ENCODE data around the gene TBC1D10A.

DNA sequence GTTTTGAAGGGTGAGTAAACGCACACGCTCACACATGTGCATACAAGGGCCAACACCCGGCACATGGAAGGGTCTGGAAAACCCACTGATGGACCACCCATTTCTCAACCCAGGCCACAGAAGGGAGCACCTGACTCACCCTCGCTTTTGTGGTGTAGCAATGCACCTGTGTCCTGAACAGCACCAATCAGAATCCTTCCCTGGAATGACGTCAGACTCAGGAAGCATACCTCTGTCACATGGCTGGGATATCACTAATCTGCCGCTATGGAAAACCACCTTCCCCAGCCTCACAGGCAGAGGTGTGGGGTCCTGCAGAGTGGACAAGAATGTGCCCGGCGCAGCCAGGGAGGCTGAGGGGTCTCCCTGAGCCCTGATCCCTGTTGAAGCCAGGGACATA, 51.1 kb downstream of the TBC1D10A start:
- TF ChIP-seq POLR2AphosphoS5 (IDR thresholded peaks at IDR 0.05; ENCODE audit: low read depth, low read length) (no peak), POLR2A (IDR thresholded peaks at IDR 0.05; ENCODE audit: low read depth, low read length) (no peak), TAF1 (IDR thresholded peaks at IDR 0.05; ENCODE audit: borderline replicate concordance, low read depth, low read length) (no peak)

Data from GM12892 (cell line).